ENCODE measurements around the gene GMFB. TPM values are rescaled to one million over a fixed set of nuclear protein-coding genes. Genes with fewer than 3 reads are reported as not detected.
"Not testable (repeated sequence)": the region's sequence is repeated elsewhere in the genome, so short reads cannot be mapped to it uniquely, and the experiment has no call there.

The GMFB gene
- total RNA-seq, 1 donor from 2014 or later: 27.6 TPM

DNA sequence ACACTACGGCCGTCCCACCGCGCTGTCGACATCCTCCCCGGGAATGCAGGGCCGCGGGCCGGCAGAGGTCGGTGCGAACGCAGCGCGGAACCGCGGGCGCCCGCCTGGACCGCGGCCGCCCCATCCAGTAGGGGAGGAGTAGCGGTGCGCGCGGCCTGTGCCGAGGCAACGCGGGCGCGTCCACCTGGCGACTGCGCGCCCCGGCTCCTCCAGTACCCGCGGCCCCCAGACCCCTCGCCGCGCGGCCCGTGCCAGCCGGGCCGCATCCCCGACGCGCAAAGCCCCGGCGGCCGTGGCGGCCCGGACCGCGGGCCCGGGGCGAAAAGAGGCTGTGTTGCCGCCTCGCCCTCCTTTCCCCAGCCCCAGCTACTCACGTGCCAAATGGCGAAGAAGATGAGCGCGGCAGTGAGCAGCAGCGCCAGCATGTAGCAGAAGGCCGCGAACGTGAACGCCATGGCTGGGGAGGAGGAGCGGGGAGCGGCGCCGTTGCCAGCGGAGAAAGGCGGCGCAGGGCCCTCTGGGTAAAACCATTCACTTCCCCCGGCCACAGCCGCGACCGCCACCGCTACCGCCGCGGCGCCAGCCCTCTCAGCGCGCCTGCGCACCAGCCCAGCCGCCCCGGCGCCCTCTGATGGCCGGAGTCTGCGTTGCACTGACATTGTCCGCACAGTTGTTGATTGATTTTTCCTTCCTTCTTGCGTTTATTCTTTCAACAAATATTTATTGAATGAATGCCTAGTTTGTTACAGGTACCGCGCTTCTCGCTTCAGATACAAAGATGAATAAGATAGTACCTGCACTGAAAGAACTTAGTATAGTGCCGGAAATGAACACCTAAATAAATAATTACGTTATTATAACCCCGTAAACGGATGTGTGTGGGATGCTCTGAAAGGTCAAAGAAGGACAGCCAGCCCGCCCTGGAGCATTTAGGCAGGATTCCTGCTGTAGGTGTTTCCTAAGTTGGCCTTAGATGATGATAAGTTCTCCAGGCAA is 47.6 kb downstream of the GMFB start, which contains the start of gene CNIH1:
Gene CNIH1 (minus strand): TSS at position 502 of the 996 bp plus-strand sequence. CDS start 47 bp downstream, at position 455.
- peak; percentile 99 for ATAC-seq (ENCODE audit: poor library complexity)
- intact Hi-C loops (cut with DNase I): no loop called here
- DNase-seq: peak; percentile 95

DNA sequence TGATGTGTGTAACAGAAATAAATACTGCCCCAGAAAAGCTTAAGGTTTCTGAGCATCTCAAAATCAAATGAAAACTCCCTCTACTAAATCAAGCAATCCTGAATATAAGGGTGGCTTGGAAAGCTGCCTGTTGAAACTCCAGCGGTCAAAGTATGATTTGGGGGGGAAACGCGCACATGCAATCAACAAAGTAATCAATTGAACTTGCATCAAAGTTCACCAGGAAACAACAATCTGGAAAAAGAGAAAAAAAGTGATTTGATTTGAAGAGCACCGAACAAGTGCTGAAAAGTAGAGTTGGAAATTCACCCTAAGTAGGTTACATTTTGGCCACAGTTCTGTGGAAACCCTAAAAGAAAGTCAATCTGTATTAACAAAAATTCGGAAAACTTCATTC is 48.3 kb downstream of the GMFB start:
- no peak for DNase-seq
- intact Hi-C loops (cut with DNase I): no loop called here
- no peak for ATAC-seq (ENCODE audit: poor library complexity)

DNA sequence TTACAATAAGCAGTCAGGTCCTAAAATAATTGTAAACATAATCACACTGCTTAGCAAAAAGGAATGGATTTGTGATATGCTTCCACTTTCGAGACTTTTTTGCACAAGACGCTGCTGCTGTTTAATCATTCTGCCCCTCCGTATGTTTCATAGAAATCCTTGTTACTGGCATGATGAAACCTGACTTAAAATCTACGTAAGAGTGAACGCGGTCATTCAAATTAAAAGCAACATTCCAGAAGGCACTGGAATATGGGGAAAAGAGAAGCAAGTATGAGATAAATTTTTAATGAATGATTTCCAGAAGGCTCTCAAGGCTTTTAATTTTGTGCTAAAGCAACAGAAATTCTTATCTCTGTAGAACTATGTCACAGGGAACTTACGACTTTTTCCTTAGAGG is 48.7 kb downstream of the GMFB start:
- DNase-seq (no peak), ATAC-seq (ENCODE audit: poor library complexity) (no peak)
- intact Hi-C loops (cut with DNase I): no loop called here

DNA sequence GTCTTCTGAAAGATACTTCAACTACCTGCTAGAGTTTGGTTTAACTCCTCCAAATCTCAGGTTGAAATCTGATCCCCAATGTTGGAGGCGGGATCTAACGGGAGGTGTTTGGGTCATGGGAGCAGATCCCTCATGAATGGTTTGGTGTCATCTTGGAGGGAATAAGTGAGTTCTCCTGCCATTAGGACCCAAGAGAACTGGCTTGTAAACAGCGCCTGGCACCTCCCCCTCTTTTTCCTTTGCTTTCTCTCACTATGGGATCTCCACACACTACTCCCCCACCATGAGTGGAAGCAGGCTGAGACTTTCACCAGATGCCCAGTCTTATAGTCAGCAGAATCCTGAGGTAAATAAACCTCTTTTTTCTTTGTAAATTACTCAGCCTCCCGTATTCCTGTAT is 50.1 kb downstream of the GMFB start:
- intact Hi-C loops (cut with DNase I): no loop called here
- no peak for DNase-seq
- ATAC-seq (ENCODE audit: poor library complexity): no peak

DNA sequence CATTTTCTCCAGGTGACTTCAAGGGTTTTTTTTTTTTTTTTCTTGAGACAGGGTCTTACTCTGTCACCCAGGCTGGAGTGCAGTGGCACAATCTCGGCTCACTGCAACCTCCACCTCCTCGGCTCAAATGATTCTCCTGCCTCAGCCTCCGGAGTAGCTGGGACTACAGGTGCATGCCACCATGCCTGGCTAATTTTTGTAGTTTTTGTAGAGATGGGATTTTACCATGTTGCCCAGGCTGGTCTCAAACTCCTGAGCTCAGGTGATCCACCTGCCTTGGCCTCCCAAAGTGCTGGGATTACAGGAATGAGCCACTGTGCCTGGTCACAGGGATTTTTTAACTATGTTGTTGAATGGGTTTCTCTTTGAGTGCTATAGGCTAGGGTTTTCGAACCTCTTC is 50.8 kb downstream of the GMFB start:
- DNase-seq; intact Hi-C loops (cut with DNase I); ATAC-seq (ENCODE audit: poor library complexity): not testable (repeated sequence)

DNA sequence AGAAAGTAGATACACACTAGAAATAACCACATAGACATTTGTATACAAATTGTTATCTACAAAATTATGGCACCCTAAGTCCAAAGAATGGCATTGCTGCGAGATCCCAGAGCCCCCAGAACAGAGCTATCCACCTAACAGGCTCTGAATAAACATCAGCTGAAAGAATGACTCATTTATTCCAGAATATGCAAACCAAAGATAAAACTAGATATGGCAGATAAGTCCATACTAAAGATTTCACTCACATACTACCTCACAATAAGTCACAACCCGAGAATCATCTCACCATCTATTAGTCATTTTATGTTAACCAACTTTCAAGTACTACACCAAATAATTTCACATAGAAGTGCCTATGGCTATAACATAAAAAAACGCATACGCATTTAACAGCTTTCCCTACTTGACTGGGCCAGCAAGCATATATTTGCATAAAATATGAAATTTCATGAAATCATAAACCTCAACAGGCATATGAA is 53.2 kb downstream of the GMFB start:
- DNase-seq (no peak), ATAC-seq (ENCODE audit: poor library complexity) (no peak)
- intact Hi-C loops (cut with DNase I): no loop called here

DNA sequence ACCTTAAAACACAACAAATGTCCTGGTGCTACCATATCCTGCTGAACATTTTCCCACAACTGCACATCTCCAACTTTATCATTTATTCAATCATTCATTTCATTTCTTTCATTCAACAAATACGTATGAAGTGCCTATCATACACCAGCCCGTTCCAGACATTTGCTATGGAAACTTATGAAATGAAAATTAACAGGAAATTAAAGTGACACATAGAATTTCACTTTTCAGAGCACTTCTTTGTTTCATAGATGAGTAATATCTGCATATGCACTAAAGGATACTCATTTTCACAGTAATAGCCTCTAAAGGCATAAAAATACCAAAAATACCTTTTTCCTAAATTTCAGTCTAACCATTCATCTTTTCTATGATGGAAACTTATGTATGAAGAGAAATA is 60.3 kb downstream of the GMFB start:
- DNase-seq (no peak), ATAC-seq (ENCODE audit: poor library complexity) (no peak)
- intact Hi-C loops (cut with DNase I): no loop called here

GRCh38 chr14:54427871-54428270 is 60.9 kb downstream of the GMFB start:
- intact Hi-C loops (cut with DNase I): no loop called here
- ATAC-seq (ENCODE audit: poor library complexity): peak; percentile 87
- DNase-seq: no peak

- intact Hi-C loops (cut with DNase I): no loop called here
- ATAC-seq (ENCODE audit: poor library complexity) (no peak), DNase-seq (no peak)
Measured at GRCh38 chr14:54425537-54426274, 63.1 kb downstream of the GMFB start.

DNA sequence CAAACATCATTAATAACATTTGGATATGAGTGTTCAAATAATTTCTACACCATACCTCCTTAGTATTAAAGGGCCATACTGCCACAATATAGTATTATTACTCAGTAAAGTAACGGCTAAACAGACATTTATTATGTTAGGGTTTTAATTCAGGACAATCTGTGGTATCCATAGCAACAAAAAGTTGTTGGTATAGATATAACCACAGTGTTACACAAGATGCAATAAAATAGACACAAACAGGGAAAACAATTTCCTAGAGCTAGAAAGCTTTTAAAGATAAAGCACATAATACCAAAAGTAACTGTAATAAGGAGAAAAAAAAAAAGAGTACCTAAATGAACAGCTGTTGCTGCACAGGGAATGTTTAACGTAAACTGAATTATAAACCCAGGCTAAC is 63.7 kb downstream of the GMFB start:
- DNase-seq (no peak), ATAC-seq (ENCODE audit: poor library complexity) (no peak)
- intact Hi-C loops (cut with DNase I): no loop called here

Other genes with a start within 250 kb of the GMFB start
- gene CDKN3, start 92.0 kb downstream of the GMFB start, total RNA-seq: 5.2 TPM
- gene CNIH1, start 47.6 kb downstream of the GMFB start, total RNA-seq: 97.0 TPM
- gene CGRRF1, start 20.9 kb upstream of the GMFB start, total RNA-seq: 15.1 TPM
- gene SAMD4A, start 78.1 kb upstream of the GMFB start, total RNA-seq: 149 TPM

All from Right ventricle myocardium superior (tissue), 1 donor.